C4-2B (cell line): ENCODE results near the gene AFDN.
"Not testable (repeated sequence)": the region's sequence is repeated elsewhere in the genome, so short reads cannot be mapped to it uniquely, and the experiment has no call there.

Experiments used
- H3K27ac ChIP-seq: fragments of 450-650 bp; 2 replicates; pipeline ENCODE4 v1.5.1; 2017
- CTCF ChIP-seq: fragments of 450-650 bp; conservative IDR thresholded peaks from 2 replicates; pipeline ENCODE4 v1.5.1; 2017; ENCODE audit warnings: mild to moderate bottlenecking
- ZFX ChIP-seq: fragments of 450-650 bp; IDR thresholded peaks from 2 replicates; pipeline ENCODE4 v1.6.1; 2017

AFDN gene

GRCh38 chr6:167998215-167998614 lies 171.5 kb downstream of the AFDN start:
- TF ChIP-seq ZFX (no peak), CTCF (no peak)

DNA sequence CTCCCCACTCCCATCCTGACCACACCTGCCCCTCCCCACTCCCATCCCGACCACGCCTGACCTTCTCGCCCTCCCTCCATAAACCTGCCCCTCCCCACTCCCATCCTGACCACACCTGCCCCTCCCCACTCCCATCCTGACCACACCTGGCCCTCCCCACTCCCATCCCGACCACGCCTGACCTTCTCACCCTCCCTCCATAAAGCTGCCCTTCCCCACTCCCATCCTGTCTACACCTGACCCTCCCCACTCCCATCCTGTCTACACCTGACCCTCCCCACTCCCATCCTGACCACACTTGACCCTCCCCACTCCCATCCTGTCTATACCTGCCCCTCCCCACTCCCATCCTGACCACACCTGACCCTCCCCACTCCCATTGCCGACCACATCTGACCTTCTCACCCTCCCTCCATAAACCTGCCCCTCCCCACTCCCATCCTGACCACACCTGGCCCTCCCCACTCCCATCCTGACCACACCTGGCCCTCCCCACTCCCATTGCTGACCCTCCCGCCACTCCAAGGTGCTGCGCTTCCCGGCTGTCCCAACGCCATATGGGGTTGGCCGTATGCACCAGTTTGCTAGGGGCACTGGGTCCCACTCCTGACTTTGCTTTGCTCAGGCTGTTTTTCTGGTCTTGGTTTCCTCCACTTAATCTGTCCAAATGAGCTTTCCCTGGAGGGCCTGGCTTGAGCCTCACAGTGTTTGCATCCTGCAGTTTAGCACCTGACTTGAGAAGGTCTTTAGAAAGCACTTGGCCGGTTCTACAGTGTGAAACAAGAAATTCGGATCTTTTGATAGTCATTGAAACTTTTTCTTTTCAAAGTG lies 173.7 kb downstream of the AFDN start:
- H3K27ac ChIP-seq = no peak overlapping the region
- TF ChIP-seq CTCF = no peak
- no peak for TF ChIP-seq ZFX

More at GRCh38 chr6:167998215-167998614, 171.5 kb downstream of the AFDN start:
- H3K27ac ChIP-seq = no peak overlapping the region

DNA sequence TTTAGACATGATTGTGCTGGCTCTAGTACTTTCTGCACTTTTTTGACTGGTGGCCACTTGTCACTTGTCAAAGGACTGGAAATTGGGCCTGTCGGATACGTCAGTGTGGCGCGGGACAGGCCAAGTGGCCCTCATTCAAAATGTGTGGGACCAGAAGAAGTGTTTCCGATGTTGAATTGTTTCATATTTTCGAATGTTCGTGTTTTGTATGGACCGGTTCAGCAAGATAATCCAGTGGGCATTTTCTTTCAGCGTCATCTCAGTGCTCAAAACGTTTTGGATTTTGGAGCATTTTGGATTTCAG lies 174.3 kb downstream of the AFDN start:
- H3K27ac ChIP-seq = no peak overlapping the region
- TF ChIP-seq ZFX (no peak), CTCF (no peak)

GRCh38 chr6:168001514-168001913 lies 174.8 kb downstream of the AFDN start:
- not testable (repeated sequence) for H3K27ac ChIP-seq

- TF ChIP-seq ZFX (no peak), CTCF (no peak)
- no peak overlapping the region for H3K27ac ChIP-seq
Measured at GRCh38 chr6:168002804-168003203, 176.1 kb downstream of the AFDN start.

GRCh38 chr6:168004023-168004422 lies 177.3 kb downstream of the AFDN start:
- H3K27ac ChIP-seq = no peak overlapping the region
- TF ChIP-seq CTCF (no peak), ZFX (no peak)

GRCh38 chr6:168004945-168005344 lies 178.2 kb downstream of the AFDN start:
- H3K27ac ChIP-seq = no peak overlapping the region
- TF ChIP-seq ZFX = no peak
- TF ChIP-seq CTCF = no peak

- TF ChIP-seq CTCF (no peak), ZFX (no peak)
- H3K27ac ChIP-seq = no peak overlapping the region
Measured at GRCh38 chr6:168005796-168006195, 179.1 kb downstream of the AFDN start.
